Right kidney (tissue), 1 donor: ENCODE data around the gene GRB10.

Experiments used
- DNase-seq: peaks from one replicate; pipeline ENCODE4 v3.0.0-alpha.2; 2016

GRB10 gene

GRCh38 chr7:50631100-50631499 lies 151.6 kb downstream of the GRB10 start:
- no peak for DNase-seq

DNA sequence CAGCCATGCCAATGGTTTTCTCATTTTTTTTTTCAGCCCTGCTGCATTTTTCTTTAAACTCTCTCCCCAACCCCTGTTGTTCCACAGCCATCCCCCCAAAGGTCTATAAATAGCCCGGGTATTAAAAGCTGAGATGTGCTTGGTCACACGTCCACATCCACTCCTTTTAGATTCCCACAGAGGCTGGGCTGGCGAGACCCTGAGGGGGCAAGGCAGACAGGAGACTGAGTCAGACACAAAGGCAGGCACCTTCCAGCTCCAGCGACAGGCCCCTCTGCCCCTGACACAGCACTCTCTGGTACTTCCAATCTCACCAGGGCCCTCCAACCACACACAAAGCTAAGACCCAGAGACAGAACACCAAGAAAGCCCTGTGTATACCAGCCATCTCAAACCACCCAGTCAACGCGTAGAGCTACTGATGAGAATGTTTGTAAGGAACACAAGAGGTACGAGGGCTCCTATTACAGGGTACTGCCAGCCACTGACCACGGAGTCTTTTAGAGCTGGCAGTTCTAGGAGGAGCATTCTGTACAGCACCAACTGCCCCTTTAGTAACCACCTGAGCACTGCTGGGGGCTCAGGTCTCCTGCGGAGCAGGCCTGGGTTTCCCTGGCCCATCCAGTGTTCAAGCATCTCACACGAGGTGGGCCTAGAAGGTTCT lies 153.3 kb downstream of the GRB10 start:
- DNase-seq: no peak

GRCh38 chr7:50628434-50629084 lies 154.1 kb downstream of the GRB10 start:
- DNase-seq: no peak

DNA sequence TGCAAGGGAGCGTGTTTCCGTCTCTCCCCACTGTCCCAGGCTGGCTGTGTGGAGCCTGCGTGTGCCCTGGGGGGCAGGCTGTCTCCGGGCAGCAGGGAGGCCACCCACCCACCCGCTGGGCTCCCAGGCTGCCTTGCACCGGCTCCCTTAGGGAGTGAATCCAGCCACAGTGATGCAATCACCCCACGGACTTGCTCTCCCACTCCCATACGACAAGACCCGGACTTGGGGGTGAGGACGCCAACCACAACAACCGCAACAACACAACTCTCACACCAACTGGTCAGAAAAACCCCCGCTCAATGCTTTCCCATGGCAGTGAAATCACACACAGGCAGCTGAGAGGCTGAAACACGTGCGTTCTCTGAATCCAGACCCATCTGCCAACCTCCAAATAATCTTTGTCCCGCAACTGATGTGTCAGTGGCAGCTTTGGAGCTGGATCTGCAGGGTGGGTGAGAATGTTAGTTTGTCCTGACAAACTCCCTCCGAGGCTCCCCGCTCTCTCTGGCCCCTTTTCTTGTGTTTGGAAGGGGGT lies 154.8 kb downstream of the GRB10 start:
- DNase-seq: no peak

DNA sequence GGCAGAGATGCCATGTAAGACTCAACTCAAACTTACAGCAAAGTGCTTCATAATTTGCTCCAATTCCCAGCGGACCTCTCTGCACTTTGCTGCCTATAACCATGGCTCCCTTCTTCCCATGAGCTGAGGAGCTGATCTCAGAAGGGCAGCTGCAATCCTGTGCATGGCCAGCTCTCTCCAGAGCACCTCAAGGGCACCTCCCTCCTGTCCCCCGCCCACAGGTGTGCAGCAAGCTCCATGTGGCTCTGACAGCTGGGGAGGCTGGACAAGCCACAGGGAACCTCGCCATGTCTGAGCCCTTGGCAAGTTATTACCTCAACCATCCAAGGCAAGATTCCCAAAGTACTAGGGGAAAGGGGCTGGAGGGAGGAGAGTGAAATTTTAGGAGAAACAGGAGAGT lies 156.4 kb downstream of the GRB10 start:
- DNase-seq: no peak

DNA sequence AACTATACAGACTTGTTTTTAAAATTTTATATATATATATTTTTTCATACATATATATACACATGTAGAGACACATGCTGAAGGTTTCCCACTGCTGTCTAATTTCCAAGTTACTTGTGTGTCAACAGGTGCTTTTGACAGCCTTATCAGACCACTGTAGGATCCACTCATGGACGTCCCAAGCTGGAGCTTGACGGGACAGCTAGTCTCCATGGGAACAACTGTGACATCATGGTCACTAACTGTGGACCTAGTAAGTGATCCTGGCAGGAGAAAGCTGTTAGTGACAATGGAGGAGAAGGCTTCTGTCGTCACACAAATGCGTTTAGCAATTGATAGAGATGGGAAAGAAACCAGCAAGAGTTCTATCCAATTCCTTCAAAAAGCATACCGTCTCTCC lies 157.3 kb downstream of the GRB10 start:
- DNase-seq: no peak

- no peak for DNase-seq
Observed at GRCh38 chr7:50622821-50623220, 159.9 kb downstream of the GRB10 start.

DNA sequence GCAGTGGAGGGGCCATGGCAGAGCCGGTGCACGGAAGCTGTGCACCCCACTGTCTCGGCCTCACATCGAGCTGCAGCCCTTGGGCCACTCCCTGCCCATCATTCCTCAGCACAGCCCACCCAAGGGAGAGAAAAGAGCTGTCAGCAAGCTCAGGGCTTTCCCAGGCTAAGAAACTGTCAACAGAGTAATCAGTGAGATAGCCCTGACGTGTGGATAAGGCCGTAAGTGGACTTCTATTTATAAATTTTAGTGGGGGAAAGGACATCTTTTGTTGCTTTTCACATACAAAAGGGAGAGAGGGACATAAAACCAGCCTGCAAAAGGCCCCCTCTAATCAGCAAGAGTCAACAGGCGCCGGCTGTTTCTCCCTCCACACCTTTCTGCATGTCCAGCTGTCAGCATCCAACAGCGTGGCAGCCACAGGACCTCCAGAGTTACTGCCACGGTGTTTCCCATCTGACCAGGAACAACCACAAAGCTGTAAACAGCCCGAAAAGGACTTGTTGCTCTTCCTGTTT lies 160.7 kb downstream of the GRB10 start:
- no peak for DNase-seq

- DNase-seq: no peak
Observed at GRCh38 chr7:50621206-50621605, 161.5 kb downstream of the GRB10 start.

DNA sequence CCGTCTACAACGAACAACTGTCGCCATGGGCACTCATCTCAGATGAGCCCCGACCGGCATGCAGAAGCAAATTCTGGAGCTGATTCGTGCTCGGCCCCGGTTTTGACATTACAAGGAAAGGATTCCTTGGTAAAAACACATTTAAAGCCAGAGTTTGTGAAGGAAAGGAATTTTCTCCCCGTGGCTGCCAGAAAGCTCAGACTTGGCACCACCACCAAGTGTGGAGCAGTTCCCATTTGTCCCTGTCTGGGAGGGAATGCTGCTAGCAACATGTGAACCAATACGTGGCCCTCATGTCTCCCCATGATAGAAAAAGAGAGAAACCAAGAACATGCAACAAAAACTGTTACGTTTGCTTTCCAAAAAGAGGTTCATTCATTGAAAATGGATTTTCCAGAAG lies 162.3 kb downstream of the GRB10 start:
- DNase-seq: no peak

- DNase-seq: no peak
Observed at GRCh38 chr7:50619684-50620083, 163.0 kb downstream of the GRB10 start.

DNA sequence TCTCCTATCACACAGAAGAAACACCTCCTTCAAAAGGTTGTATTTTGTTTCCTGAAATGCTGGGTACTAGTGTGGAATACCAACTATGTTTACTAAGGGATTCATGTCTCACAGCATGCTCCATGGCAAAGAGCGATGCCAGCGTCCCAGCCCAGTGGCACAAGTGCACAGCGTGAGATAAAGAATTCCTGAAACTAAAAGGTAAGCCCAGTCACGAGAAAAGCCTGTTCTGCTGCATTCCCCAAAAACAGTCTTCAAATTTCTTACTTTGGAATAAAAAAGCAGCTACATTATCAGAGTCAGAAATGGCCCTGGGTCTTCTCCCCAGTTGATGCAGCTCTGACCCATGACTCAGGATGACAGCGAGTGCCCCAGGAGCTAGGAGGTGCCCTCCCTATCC lies 164.4 kb downstream of the GRB10 start:
- DNase-seq: no peak

GRCh38 chr7:50615519-50616080 lies 167.1 kb downstream of the GRB10 start:
- DNase-seq: no peak

DNA sequence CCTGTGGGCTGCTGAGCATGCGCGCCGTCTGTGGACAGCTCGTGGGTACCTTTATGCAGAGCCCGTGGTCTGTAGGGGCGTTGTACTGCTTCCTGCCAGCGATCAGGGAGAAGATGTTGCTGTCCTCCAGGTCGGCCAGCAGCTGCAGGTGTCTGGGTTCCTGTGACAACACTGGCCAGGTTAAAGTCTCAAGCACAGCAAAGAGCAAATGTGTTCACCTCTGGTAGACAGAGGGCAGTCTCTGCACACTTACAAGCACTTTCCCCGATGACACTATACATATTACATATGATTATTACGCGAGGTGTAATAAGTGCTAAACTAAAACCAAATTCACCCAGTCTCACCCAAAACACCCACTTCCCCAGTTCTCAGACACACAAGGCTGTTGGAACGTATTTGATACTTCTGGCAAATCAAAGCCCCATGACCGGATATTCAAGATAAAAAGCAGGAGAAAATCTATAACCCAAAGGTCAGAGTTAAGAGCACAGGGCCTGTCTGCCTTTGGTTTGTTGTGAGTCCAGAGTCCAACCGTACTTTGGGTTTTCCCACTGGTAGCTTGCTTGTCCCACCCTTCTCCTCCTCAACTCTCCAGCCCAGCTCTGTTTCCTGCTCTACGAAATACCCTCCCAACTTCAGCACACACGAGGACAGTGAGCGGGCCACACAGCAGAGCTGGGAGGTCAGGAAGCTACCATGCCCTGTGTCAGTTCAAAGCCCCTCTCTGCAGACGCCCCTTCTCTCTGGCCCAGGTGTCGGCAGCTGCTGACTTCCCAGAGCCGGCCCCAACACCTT lies 167.8 kb downstream of the GRB10 start:
- no peak for DNase-seq

DNA sequence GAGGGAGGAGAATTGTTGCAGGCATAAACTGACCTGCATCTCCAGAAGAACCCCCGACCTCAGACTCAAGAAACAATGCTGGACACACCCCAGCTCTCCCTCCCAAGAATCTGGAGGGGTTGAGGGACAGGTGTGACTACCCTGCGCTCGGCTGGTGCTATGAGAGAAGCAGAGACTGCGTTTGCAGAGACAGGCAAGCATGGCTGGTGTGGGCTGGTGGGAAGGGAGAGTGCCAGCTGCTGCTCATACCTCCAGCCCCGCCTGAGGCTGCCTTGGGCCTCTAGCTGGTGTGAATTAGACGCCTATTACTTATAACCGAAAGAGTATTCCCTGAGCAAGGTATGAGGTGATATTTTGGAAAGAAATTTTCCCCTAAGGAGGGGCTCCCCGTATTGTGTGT lies 169.2 kb downstream of the GRB10 start:
- no peak for DNase-seq

- no peak for DNase-seq
Observed at GRCh38 chr7:50612704-50613103, 170.0 kb downstream of the GRB10 start.

GRCh38 chr7:50610521-50611277 lies 172.0 kb downstream of the GRB10 start:
- no peak for DNase-seq

DNA sequence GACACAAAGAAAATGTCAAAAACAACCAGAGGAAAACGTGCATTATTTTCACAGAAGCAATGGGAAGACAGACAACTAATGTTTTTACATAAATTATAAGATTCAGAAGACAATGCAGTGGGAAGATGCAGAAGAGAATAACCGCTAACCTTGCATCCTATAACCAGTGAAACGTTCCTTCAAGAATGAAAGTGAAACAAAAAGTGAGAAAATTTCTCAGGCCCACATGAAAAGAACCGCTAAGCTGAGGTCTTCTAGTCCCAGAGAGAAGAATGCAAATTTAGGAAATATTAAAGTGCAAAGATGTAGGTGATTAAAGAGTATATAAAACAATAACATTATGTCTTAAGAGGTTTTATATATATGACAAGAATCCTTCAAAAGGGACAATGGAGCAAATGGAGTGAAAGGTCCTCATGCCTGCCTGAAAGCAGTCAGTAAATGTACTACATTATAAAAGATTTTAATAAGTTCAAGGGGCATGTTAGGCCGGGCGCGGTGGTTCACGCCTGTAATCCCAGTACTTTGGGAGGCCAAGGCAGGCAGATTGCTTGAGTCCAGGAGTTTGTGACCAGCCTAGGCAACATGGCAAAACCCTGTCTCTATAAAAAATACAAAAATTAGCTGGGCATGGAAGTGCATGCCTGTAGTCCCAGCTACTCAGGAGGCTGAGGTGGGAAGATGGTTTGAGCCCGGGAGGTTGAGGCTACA lies 174.3 kb downstream of the GRB10 start:
- DNase-seq: no peak

DNA sequence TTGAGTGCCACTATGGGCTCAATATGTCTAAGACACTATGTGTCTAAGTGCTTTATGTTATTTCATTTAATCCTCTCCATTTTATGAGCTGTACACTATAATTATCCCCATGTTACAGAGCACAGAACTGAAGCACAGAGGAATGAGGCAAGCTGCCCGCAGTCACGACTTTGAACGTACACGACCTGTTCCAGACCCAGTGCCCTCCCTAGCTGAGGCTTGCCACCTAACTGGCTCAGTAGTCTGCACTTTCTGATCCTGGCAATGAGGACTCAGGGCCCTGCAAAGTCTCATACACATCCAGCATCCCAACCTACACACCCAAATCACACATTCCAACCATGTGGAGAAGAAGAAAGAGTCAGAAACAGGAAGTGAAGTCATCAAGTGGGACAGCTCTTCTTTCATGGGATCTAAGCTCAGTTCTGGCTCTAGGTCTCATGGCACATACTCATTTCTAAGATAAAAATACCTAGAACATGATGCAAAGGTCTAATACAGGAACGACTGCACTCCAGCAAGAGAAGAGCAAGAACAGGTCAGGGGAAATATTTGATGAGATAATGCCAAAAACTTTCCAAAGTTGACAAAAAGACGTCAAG lies 175.1 kb downstream of the GRB10 start:
- DNase-seq: no peak

GRCh38 chr7:50605059-50605458 lies 177.6 kb downstream of the GRB10 start:
- DNase-seq: no peak

- no peak for DNase-seq
Observed at GRCh38 chr7:50603287-50603686, 179.4 kb downstream of the GRB10 start.
